Body of pancreas (tissue), 4 donors: Measurements from ENCODE around the gene ZPR1. TPM values are rescaled to one million over a fixed set of nuclear protein-coding genes. Genes with fewer than 3 reads are reported as not detected.
A peak's percentile ranks its signal among the peaks of the same experiment; 100 is the strongest.
"Not testable (repeated sequence)": the region's sequence is repeated elsewhere in the genome, so short reads cannot be mapped to it uniquely, and the experiment has no call there.

Source experiments
- ATAC-seq: fragments of 150-250 bp; one replicate; pipeline ENCODE4 v1.9.1; 2016
- DNase-seq, 4 donors: peaks; one replicate each; pipeline ENCODE4 v3.0.0-alpha.2; 2019
- H3K27ac ChIP-seq, 4 donors: fragments of 200-600 bp; sonication (generic); 1 replicate in 3 of 4; 2 replicates in 1 of 4; pipeline versions ENCODE4 v1.5.1 to v1.6.1; 2016 to 2019; ENCODE audit warnings: mild to moderate bottlenecking in 1 of 4, mixed read lengths in 1 of 4, moderate library complexity in 1 of 4
- H3K27me3 ChIP-seq, 2 donors: fragments of 200-600 bp; sonication (generic); one replicate each; pipeline ENCODE4 v1.6.0; 2016; ENCODE audit warnings: mild to moderate bottlenecking in 1 of 2
- H3K36me3 ChIP-seq, 2 donors: fragments of 200-600 bp; sonication (generic); replicated peaks in 1 of 2; 2 replicates each; pipeline ENCODE4 v1.5.1; 2016; ENCODE audit warnings: low read depth in 2 of 2; ENCODE audit not compliant: insufficient read depth in 1 of 2
- H3K4me1 ChIP-seq: fragments of 200-600 bp; sonication (generic); one replicate; pipeline ENCODE4 v1.6.0; 2016
- H3K4me3 ChIP-seq, 2 donors: fragments of 200-600 bp; sonication (generic); 1 replicate in 1 of 2; 2 replicates in 1 of 2; pipeline ENCODE4 v1.5.1; 2016 to 2019
- H3K9me3 ChIP-seq, 3 donors: fragments of 200-600 bp; sonication (generic); 1 replicate in 2 of 3; 2 replicates in 1 of 3; pipeline ENCODE4 v1.5.1; 2016
- POLR2A ChIP-seq, 3 donors: fragments of 450-650 bp; IDR thresholded peaks; one replicate each; pipeline ENCODE4 v1.6.1; 2016; ENCODE audit warnings: antibody characterized with exemption in 3 of 3, mild to moderate bottlenecking in 2 of 3
- WGBS, 2 donors: methylation state at CpG; one replicate each; pipeline ENCODE4 v1.1.5; 2017; 5-methylcytosine and 5-hydroxymethylcytosine counted together
- intact Hi-C: fragments of 100-400 bp; cut with DNase I; formaldehyde crosslinking; loops from one replicate; pipeline ENCODE4 v1.15.1; 2023
- total RNA-seq, 2 donors: library from RNA; depleted of rRNA; stranded (reverse); fragments of >200 nt; gene quantifications; one replicate each; pipeline ENCODE4 v1.1.0, GENCODE V29; 2016
- TF ChIP-seq, protein P1 (sequence below), 7 experiments: fragments of 450-650 bp in 4 of 7; fragments of 200-600 bp in 3 of 7; sonication (generic) in 3 of 7; IDR thresholded peaks; one replicate each; pipeline ENCODE4 v1.5.1; 2016 to 2019; ENCODE audit warnings: antibody characterized with exemption in 7 of 7

Gene ZPR1
- total RNA-seq, 2 donors from 2014 or later, result 4.3 to 36.6 TPM

DNA sequence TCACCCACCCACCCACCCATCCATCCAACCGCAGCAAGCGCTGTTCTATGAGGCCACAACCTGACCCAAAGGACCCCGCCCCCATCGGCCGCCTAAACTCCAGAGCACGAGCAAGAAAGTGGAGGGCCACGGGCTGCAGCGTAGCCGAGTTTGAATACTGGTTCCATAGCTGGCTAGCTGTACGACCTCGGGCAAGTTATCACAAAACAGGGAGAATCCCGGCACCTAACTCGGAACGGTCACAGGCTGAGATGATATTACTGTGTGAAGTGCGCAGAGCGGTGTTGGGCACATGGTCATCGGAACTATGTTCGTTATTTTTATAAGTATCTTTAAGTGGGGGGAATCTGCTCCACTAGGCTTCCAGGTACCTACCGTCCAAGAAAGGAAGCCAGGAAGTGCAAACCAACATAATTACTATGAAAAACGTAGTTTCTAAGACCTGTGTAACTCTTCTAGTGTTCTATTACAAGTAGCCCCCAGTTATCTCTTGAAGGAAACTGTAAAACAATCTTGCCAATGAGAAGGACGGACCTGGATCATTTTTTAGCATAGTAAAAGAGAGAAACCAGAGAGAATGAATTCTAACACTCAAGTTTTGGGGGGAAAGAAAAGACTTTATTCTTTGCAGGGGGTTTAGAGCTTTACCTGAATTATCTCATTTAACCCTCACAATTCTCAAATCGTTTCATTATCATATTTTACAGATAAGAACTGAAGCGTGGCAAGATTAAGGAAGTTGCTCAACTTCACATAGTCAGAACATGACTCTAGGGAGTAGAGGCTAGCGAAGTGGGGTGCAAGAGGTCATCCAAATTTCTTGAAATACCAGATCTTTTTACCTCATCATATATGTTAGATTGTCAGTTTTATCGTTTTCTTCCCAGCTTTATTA is 14.4 kb downstream of the ZPR1 start:
- peak overlapping the region; percentile 42 to 78 for H3K4me3 ChIP-seq
- DNase-seq (no peak), ATAC-seq (peak; percentile 60)
- intact Hi-C loops, result no loop called here
- H3K27ac ChIP-seq, result peak overlapping the region; percentile 72 to 93 (median 86)
- peaks cover 0 to 7% of the 10 kb centered on the region in 2 donors for H3K36me3 ChIP-seq
- H3K27me3 ChIP-seq, result no peaks in the 10 kb centered on the region
- H3K4me1 ChIP-seq, result peaks cover 24% of the 10 kb centered on the region
- TF ChIP-seq, protein P1, sequence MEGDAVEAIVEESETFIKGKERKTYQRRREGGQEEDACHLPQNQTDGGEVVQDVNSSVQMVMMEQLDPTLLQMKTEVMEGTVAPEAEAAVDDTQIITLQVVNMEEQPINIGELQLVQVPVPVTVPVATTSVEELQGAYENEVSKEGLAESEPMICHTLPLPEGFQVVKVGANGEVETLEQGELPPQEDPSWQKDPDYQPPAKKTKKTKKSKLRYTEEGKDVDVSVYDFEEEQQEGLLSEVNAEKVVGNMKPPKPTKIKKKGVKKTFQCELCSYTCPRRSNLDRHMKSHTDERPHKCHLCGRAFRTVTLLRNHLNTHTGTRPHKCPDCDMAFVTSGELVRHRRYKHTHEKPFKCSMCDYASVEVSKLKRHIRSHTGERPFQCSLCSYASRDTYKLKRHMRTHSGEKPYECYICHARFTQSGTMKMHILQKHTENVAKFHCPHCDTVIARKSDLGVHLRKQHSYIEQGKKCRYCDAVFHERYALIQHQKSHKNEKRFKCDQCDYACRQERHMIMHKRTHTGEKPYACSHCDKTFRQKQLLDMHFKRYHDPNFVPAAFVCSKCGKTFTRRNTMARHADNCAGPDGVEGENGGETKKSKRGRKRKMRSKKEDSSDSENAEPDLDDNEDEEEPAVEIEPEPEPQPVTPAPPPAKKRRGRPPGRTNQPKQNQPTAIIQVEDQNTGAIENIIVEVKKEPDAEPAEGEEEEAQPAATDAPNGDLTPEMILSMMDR (IDR thresholded peaks at IDR 0.05), result no peak
- no peak for TF ChIP-seq POLR2A (IDR thresholded peaks at IDR 0.05)
- no peaks in the 10 kb centered on the region for H3K9me3 ChIP-seq
- 3 to 8% methylated on average over 8 to 25 of the region's 25 CpGs for WGBS, 2 donors

DNA sequence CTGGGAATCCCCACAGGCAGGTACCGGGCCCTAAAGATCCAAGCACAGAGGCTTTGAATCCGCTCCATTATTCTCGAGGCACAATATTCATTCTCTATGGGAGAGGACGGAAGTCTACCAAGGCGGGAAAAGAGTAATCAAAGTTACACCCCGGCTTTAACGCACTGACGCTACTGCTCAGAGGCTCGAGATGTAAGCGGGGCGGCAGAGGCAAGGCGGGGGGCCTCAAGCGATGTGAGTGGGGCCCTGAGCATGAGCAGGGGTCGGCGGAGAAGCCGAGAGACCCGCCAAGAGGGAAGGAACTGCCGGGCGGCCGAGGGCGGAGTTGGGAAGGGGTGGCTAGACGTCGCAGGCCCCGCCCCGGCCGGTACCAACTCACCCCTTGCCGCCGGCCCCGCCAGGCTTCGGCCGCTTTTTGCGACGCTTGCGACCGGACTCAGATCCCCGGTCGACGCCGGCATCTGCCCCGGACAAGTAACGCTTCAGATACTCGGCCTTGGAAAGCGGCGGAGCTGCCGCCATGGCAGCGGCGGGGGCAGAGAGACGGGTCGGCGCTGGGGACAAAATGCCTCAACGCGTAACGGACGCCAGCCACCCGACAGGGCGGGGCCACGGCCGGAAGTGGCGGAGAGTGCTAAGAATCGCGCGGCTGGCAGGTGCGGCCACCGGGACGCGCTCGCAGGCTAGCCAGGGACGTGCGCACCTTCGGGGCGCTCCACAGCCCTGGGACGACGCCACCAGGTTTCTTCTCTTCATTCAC is 15.2 kb downstream of the ZPR1 start, which contains the start of gene BUD13:
BUD13 (minus strand) TSS at position 545 of the 760 bp plus-strand sequence; CDS start at position 522, 23 bp downstream.
- Histone ChIP-seq H3K4me3 (peak within 1 kb of the TSS; percentile 42 to 78), H3K36me3 (peaks cover 0 to 2% of the 10 kb centered on the region in 2 donors), H3K4me1 (peaks cover 24% of the 10 kb centered on the region), H3K27me3 (no peaks in the 10 kb centered on the region), H3K27ac (peak within 1 kb of the TSS; percentile 72 to 93 (median 86)), H3K9me3 (no peaks in the 10 kb centered on the region)
- TF ChIP-seq POLR2A (IDR thresholded peaks at IDR 0.05), result peak; percentile 57 to 79 (median 74)
- TF ChIP-seq, protein P1 (IDR thresholded peaks at IDR 0.05), result peak in 1 of 7 experiments; percentile 27
- peak; percentile 89 to 92 (median 90) for DNase-seq
- peak; percentile 95 for ATAC-seq
- 0% methylated on average over 28 to 73 of the region's 73 CpGs for WGBS, 2 donors
- intact Hi-C loops, result no loop called here

DNA sequence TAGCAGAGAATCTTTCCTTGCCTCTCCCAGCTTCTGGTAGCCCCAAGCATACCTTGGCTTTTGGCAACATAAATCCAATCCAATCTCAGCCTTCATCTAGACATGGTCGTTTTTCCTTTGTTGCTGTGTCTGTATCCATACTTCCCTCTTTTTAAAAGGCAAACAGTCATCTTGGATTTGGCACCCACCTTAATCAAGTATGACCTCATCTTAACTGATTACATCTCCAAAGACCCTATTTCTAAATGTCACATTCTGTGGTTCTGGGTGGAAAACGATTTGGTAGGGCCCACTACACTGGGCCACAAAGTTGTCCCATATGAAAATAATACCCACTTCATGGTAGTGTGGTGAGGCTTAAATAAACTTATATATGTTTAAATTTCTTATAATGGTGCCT is 15.9 kb downstream of the ZPR1 start:
- H3K36me3 ChIP-seq, result peaks cover 0 to 2% of the 10 kb centered on the region in 2 donors
- no peak for DNase-seq
- H3K27me3 ChIP-seq, result no peaks in the 10 kb centered on the region
- H3K4me3 ChIP-seq, result peak overlapping the region; percentile 42 to 78
- peaks cover 24% of the 10 kb centered on the region for H3K4me1 ChIP-seq
- H3K27ac ChIP-seq, result peak overlapping the region in 2 of 4 donors; percentile 72 to 92
- 3 to 5% methylated on average over 2 of the region's 2 CpGs for WGBS, 2 donors
- TF ChIP-seq, protein P1 (IDR thresholded peaks at IDR 0.05), result no peak
- no peak for TF ChIP-seq POLR2A (IDR thresholded peaks at IDR 0.05)
- intact Hi-C loops, result no loop called here
- no peak for ATAC-seq
- H3K9me3 ChIP-seq, result no peaks in the 10 kb centered on the region

DNA sequence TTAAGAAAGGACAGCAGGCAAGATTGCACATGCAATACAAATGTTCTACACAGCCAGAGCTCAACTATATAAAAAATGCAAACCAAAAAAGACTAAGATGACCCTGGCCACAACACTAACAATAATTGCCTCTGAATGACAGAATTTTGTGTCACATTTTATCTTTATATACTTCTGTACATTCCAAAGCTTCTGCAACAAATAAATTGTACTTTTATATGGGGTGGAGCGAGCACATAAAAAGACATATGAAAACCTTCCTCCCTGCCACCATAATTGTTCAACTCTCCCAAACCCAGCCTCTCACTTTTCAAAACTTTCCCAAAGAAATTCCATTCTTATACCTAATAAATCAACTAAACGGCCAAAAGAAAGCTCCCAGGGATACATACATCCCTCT is 25.7 kb downstream of the ZPR1 start:
- H3K4me1 ChIP-seq, result no peaks in the 10 kb centered on the region
- ATAC-seq (no peak), DNase-seq (no peak)
- TF ChIP-seq, protein P1 (IDR thresholded peaks at IDR 0.05), result no peak
- TF ChIP-seq POLR2A (IDR thresholded peaks at IDR 0.05), result no peak
- peaks cover 0 to 26% of the 10 kb centered on the region in 2 donors for H3K36me3 ChIP-seq
- no peak overlapping the region for H3K4me3 ChIP-seq
- H3K27me3 ChIP-seq, result no peaks in the 10 kb centered on the region
- H3K27ac ChIP-seq, result no peak overlapping the region
- 81 to 85% methylated on average over 2 of the region's 2 CpGs for WGBS, 2 donors
- H3K9me3 ChIP-seq, result no peaks in the 10 kb centered on the region
- intact Hi-C loops, result loop anchor here (10.0 kb wide), 1 partner anchor 453 kb away; no protein-coding TSS in a partner anchor

DNA sequence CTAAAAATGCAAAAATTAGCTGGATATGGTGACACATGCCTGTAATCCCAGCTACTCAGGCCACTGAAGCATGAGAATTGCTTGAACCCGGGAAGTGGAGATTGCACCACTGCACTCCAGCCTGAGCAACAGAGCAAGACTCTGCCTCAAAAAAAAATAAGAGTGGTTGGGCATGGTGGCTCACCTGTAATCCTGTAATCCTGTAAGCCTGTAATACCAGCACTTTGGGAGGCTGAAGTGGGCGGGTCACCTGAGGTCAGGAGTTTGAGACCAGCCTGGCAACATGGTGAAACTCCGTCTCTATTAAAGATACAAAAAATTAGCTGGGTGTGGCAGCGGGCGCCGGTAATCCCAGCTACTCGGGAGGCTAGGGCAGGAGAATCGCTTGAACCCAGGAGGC is 31.8 kb downstream of the ZPR1 start:
- not testable (repeated sequence) for DNase-seq

More for the DNA sequence above, 31.8 kb downstream of the ZPR1 start:
- H3K4me1 ChIP-seq, H3K27ac ChIP-seq, H3K9me3 ChIP-seq, ATAC-seq, intact Hi-C loops, H3K4me3 ChIP-seq, H3K27me3 ChIP-seq: not testable (repeated sequence)
- WGBS, 2 donors, result 84 to 96% methylated on average over 8 of the region's 8 CpGs
- peaks cover 8 to 22% of the 10 kb centered on the region in 2 donors for H3K36me3 ChIP-seq
